Sigmoid colon (tissue), 7 donors: ENCODE results near the gene DNAJC17. TPM values are rescaled to one million over a fixed set of nuclear protein-coding genes. Genes with fewer than 3 reads are reported as not detected.

Experiments used
- DNase-seq: peaks from one replicate; pipeline ENCODE4 v3.0.0-alpha.2; 2019
- H3K27ac ChIP-seq, 4 donors: fragments of 200-600 bp; sonication (generic); one replicate each; pipeline ENCODE4 v1.5.1; 2016 to 2019; ENCODE audit warnings: mild to moderate bottlenecking in 1 of 4
- H3K27me3 ChIP-seq, 3 donors: fragments of 200-600 bp; sonication (generic); one replicate each; pipeline ENCODE4 v1.5.1; 2019; ENCODE audit warnings: mild to moderate bottlenecking in 1 of 3
- H3K36me3 ChIP-seq, 4 donors: fragments of 200-600 bp; sonication (generic); one replicate each; pipeline ENCODE4 v1.5.1; 2016 to 2019
- H3K4me1 ChIP-seq, 4 donors: fragments of 200-600 bp; sonication (generic); one replicate each; pipeline ENCODE4 v1.5.1; 2017 to 2019
- H3K4me3 ChIP-seq, 4 donors: fragments of 200-600 bp; sonication (generic); one replicate each; pipeline ENCODE4 v1.5.1; 2017 to 2019; ENCODE audit warnings: mild to moderate bottlenecking in 2 of 4, moderate library complexity in 1 of 4
- H3K9me3 ChIP-seq, 4 donors: fragments of 200-600 bp in 3 of 4; sonication (generic) in 3 of 4; one replicate each; pipeline versions ENCODE4 v1.5.1 to v1.6.1; 2013 to 2019
- CTCF ChIP-seq, 4 experiments: fragments of 450-650 bp in 3 of 4; fragments of 200-600 bp in 1 of 4; IDR thresholded peaks; one replicate each; pipeline ENCODE4 v1.5.1; 2016 to 2019; ENCODE audit warnings: antibody characterized with exemption in 4 of 4, mild to moderate bottlenecking in 3 of 4, moderate library complexity in 2 of 4
- EP300 ChIP-seq, 4 donors: sonication (generic); formaldehyde crosslinking; IDR thresholded peaks; one replicate each; pipeline ENCODE4 v1.6.1; 2017; ENCODE audit warnings: antibody characterized with exemption in 4 of 4
- POLR2A ChIP-seq, 2 donors: fragments of 450-650 bp; IDR thresholded peaks; one replicate each; pipeline ENCODE4 v1.6.1; 2016; ENCODE audit warnings: antibody characterized with exemption in 2 of 2, mild to moderate bottlenecking in 2 of 2, moderate library complexity in 2 of 2
- POLR2AphosphoS5 ChIP-seq, 4 donors: sonication (generic); formaldehyde crosslinking; IDR thresholded peaks; one replicate each; pipeline ENCODE4 v1.6.1; 2017; ENCODE audit warnings: antibody characterized with exemption in 4 of 4
- WGBS, 2 donors: extraction: QIAGEN DNeasy Blood & Tissue Kit; methylation state at CpG; one replicate each; pipeline ENCODE4 v1.1.7; 2013; 5-methylcytosine and 5-hydroxymethylcytosine counted together
- intact Hi-C: fragments of 100-400 bp; cut with DNase I; formaldehyde crosslinking; loops from one replicate; pipeline ENCODE4 v1.15.1; 2023
- polyA plus RNA-seq, 3 donors: library from polyadenylated mRNA; stranded (reverse); fragments of 200-250 nt; gene quantifications; one replicate each; pipeline ENCODE4 v1.2.3, GENCODE V29; 2013
- total RNA-seq, 4 donors: library from RNA; depleted of rRNA; stranded (reverse); fragments of >200 nt; gene quantifications; one replicate each; pipeline ENCODE4 v1.1.0, GENCODE V29; 2016
- donor health status: healthy with polysubstance abuse.
- donor health status: Bipolar disorder and iron deficiency.
- donor health status: healthy.

The DNAJC17 gene
- total and polyA plus RNA-seq, 7 donors: 9.1 to 56.4 (median 25.8) TPM

GRCh38 chr15:40831861-40832260 lies 24.6 kb upstream of the DNAJC17 start:
- Histone ChIP-seq H3K9me3 (no peaks in the 10 kb centered on the region), H3K4me3 (no peak overlapping the region), H3K36me3 (no peaks in the 10 kb centered on the region), H3K4me1 (no peaks in the 10 kb centered on the region), H3K27me3 (peaks cover 0 to 3% (median 0%) of the 10 kb centered on the region in 3 donors), H3K27ac (no peak overlapping the region)
- WGBS, 2 donors: 85 to 87% methylated on average over 1 of the region's 1 CpG
- intact Hi-C loops: no loop called here
- no peak for DNase-seq
- no peak for TF ChIP-seq CTCF (IDR thresholded peaks at IDR 0.05)
- no peak for TF ChIP-seq POLR2AphosphoS5 (IDR thresholded peaks at IDR 0.05)
- no peak for TF ChIP-seq POLR2A (IDR thresholded peaks at IDR 0.05)
- no peak for TF ChIP-seq EP300 (IDR thresholded peaks at IDR 0.05)

GRCh38 chr15:40830884-40831283 lies 23.6 kb upstream of the DNAJC17 start:
- Histone ChIP-seq H3K36me3 (no peaks in the 10 kb centered on the region), H3K27me3 (peaks cover 0 to 3% (median 0%) of the 10 kb centered on the region in 3 donors), H3K4me1 (no peaks in the 10 kb centered on the region), H3K27ac (no peak overlapping the region), H3K9me3 (no peaks in the 10 kb centered on the region), H3K4me3 (no peak overlapping the region)
- no peak for DNase-seq
- WGBS, 2 donors: 74% methylated on average over 2 of the region's 2 CpGs
- intact Hi-C loops: no loop called here
- no peak for TF ChIP-seq POLR2AphosphoS5 (IDR thresholded peaks at IDR 0.05)
- TF ChIP-seq EP300 (IDR thresholded peaks at IDR 0.05): no peak

- H3K9me3 ChIP-seq: no peaks in the 10 kb centered on the region
- no peak for DNase-seq
- WGBS, 2 donors: 15 to 68% methylated on average over 7 of the region's 7 CpGs
Measured at GRCh38 chr15:40829115-40829514, 21.8 kb upstream of the DNAJC17 start.

GRCh38 chr15:40828447-40829036 lies 21.3 kb upstream of the DNAJC17 start, which contains the start of gene PPP1R14D:
Gene PPP1R14D (minus strand): TSS chr15:40828708. CDS start chr15:40828641, 67 bp downstream.
- intact Hi-C loops: no loop called here
- DNase-seq: no peak
- WGBS, 2 donors: 17 to 72% methylated on average over 6 of the region's 6 CpGs
- Histone ChIP-seq H3K27ac (no peak within 1 kb of the TSS), H3K36me3 (no peaks in the 10 kb centered on the region), H3K9me3 (no peaks in the 10 kb centered on the region), H3K4me1 (no peaks in the 10 kb centered on the region), H3K4me3 (peak within 1 kb of the TSS in 1 of 4 donors; percentile 9), H3K27me3 (peaks cover 0 to 8% (median 0%) of the 10 kb centered on the region in 3 donors)
- TF ChIP-seq CTCF (IDR thresholded peaks at IDR 0.05) (no peak), POLR2AphosphoS5 (IDR thresholded peaks at IDR 0.05) (peak in 1 of 4 donors; percentile 42), POLR2A (IDR thresholded peaks at IDR 0.05) (peak in 1 of 2 donors; percentile 65), EP300 (IDR thresholded peaks at IDR 0.05) (no peak)

More at GRCh38 chr15:40829115-40829514, 21.8 kb upstream of the DNAJC17 start:
- H3K4me3 ChIP-seq: no peak overlapping the region
- TF ChIP-seq POLR2A (IDR thresholded peaks at IDR 0.05) (no peak), CTCF (IDR thresholded peaks at IDR 0.05) (no peak), POLR2AphosphoS5 (IDR thresholded peaks at IDR 0.05) (no peak), EP300 (IDR thresholded peaks at IDR 0.05) (no peak)
- peaks cover 0 to 8% (median 0%) of the 10 kb centered on the region in 3 donors for H3K27me3 ChIP-seq
- intact Hi-C loops: no loop called here
- H3K27ac ChIP-seq: no peak overlapping the region
- H3K4me1 ChIP-seq: no peaks in the 10 kb centered on the region
- no peaks in the 10 kb centered on the region for H3K36me3 ChIP-seq

GRCh38 chr15:40826423-40827075 lies 19.3 kb upstream of the DNAJC17 start:
- Histone ChIP-seq H3K27me3 (peaks cover 0 to 8% (median 0%) of the 10 kb centered on the region in 3 donors), H3K4me3 (no peak overlapping the region), H3K27ac (no peak overlapping the region), H3K36me3 (no peaks in the 10 kb centered on the region), H3K4me1 (no peaks in the 10 kb centered on the region), H3K9me3 (no peaks in the 10 kb centered on the region)
- no peak for DNase-seq
- intact Hi-C loops: no loop called here
- TF ChIP-seq CTCF (IDR thresholded peaks at IDR 0.05): no peak
- no peak for TF ChIP-seq POLR2A (IDR thresholded peaks at IDR 0.05)
- no peak for TF ChIP-seq EP300 (IDR thresholded peaks at IDR 0.05)
- TF ChIP-seq POLR2AphosphoS5 (IDR thresholded peaks at IDR 0.05): no peak
- 64 to 84% methylated on average over 4 of the region's 4 CpGs for WGBS, 2 donors
